MM.1S (cell line): ENCODE data around the gene CCDC69.

ENCODE experiments used
- DNase-seq: peaks from one replicate; pipeline ENCODE4 v3.0.0-alpha.2; 2015
- H2AFZ ChIP-seq: fragments of 300-600 bp; sonication (generic); 2 replicates; pipeline ENCODE4 v1.6.0; 2016; ENCODE audit warnings: antibody characterized with exemption, low read length
- H3F3A ChIP-seq: fragments of 300-600 bp; sonication (generic); 2 replicates; pipeline ENCODE4 v1.6.1; 2016; ENCODE audit warnings: mild to moderate bottlenecking, antibody characterized with exemption, low read length, moderate library complexity, mixed read lengths; ENCODE audit not compliant: insufficient read depth
- H3K27ac ChIP-seq: fragments of 300-600 bp; sonication (generic); 2 replicates; pipeline ENCODE4 v1.5.1; 2016; ENCODE audit warnings: mild to moderate bottlenecking, low read length
- H3K27me3 ChIP-seq: fragments of 300-600 bp; sonication (generic); replicated peaks from 2 replicates; pipeline ENCODE4 v1.6.0; 2016; ENCODE audit warnings: low read length; ENCODE audit not compliant: insufficient read depth
- H3K36me3 ChIP-seq: fragments of 300-600 bp; sonication (generic); replicated peaks from 2 replicates; pipeline ENCODE4 v1.6.1; 2016; ENCODE audit warnings: mild to moderate bottlenecking, low read length, mixed read lengths; ENCODE audit not compliant: insufficient read depth
- H3K4me1 ChIP-seq: fragments of 300-600 bp; sonication (generic); 2 replicates; pipeline ENCODE4 v1.6.1; 2016; ENCODE audit warnings: low read length, mixed read lengths
- H3K4me2 ChIP-seq: fragments of 300-600 bp; sonication (generic); 2 replicates; pipeline ENCODE4 v1.6.0; 2016; ENCODE audit warnings: low read depth, low read length
- H3K4me3 ChIP-seq: fragments of 300-600 bp; sonication (generic); 2 replicates; pipeline ENCODE4 v1.5.1; 2016; ENCODE audit warnings: low read length, mixed read lengths
- H3K79me2 ChIP-seq: fragments of 300-600 bp; sonication (generic); 2 replicates; pipeline ENCODE4 v1.6.1; 2016; ENCODE audit warnings: mixed run types, low read length, mixed read lengths
- H3K9ac ChIP-seq: fragments of 300-600 bp; sonication (generic); 2 replicates; pipeline ENCODE4 v1.6.1; 2016; ENCODE audit warnings: low read length, mixed read lengths
- H3K9me2 ChIP-seq: fragments of 300-600 bp; sonication (generic); replicated peaks from 2 replicates; pipeline ENCODE4 v1.6.1; 2016; ENCODE audit warnings: mild to moderate bottlenecking, low read length, mixed read lengths; ENCODE audit not compliant: insufficient read depth
- H3K9me3 ChIP-seq: fragments of 300-600 bp; sonication (generic); replicated peaks from 2 replicates; pipeline ENCODE4 v1.6.1; 2016; ENCODE audit warnings: mild to moderate bottlenecking, low read length, mixed read lengths; ENCODE audit not compliant: insufficient read depth
- H4K20me1 ChIP-seq: fragments of 300-600 bp; sonication (generic); 2 replicates; pipeline ENCODE4 v1.6.1; 2016; ENCODE audit warnings: mild to moderate bottlenecking, low read length, moderate library complexity, mixed read lengths; ENCODE audit not compliant: insufficient read depth
- TF ChIP-seq, protein P1 (sequence below): fragments of 300-600 bp; sonication (generic); IDR thresholded peaks from 2 replicates; pipeline ENCODE4 v1.5.1; 2016; ENCODE audit warnings: antibody characterized with exemption, low read length, mixed read lengths

The CCDC69 gene

GRCh38 chr5:151132963-151133362 lies 90.9 kb downstream of the CCDC69 start:
- no peaks in the 10 kb centered on the region for H3K27me3 ChIP-seq
- no peaks in the 10 kb centered on the region for H3K9me2 ChIP-seq
- no peak overlapping the region for H3K4me2 ChIP-seq
- no peak overlapping the region for H2AFZ ChIP-seq
- no peaks in the 10 kb centered on the region for H3K9me3 ChIP-seq
- peaks cover 42% of the 10 kb centered on the region for H3K36me3 ChIP-seq
- H3K4me3 ChIP-seq: no peak overlapping the region
- H3K4me1 ChIP-seq: peaks cover 49% of the 10 kb centered on the region
- H3K9ac ChIP-seq: no peak overlapping the region
- TF ChIP-seq, protein P1, sequence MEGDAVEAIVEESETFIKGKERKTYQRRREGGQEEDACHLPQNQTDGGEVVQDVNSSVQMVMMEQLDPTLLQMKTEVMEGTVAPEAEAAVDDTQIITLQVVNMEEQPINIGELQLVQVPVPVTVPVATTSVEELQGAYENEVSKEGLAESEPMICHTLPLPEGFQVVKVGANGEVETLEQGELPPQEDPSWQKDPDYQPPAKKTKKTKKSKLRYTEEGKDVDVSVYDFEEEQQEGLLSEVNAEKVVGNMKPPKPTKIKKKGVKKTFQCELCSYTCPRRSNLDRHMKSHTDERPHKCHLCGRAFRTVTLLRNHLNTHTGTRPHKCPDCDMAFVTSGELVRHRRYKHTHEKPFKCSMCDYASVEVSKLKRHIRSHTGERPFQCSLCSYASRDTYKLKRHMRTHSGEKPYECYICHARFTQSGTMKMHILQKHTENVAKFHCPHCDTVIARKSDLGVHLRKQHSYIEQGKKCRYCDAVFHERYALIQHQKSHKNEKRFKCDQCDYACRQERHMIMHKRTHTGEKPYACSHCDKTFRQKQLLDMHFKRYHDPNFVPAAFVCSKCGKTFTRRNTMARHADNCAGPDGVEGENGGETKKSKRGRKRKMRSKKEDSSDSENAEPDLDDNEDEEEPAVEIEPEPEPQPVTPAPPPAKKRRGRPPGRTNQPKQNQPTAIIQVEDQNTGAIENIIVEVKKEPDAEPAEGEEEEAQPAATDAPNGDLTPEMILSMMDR: no peak
- H3F3A ChIP-seq: peaks cover 31% of the 10 kb centered on the region
- peaks cover 85% of the 10 kb centered on the region for H3K79me2 ChIP-seq
- no peaks in the 10 kb centered on the region for H4K20me1 ChIP-seq
- no peak for DNase-seq
- no peak overlapping the region for H3K27ac ChIP-seq
